Stimulated activated CD4-positive, alpha-beta T cell treated with anti-CD3 and anti-CD28 coated beads, Interleukin-4, amount 100 ng/mL, for 48 hours (primary cell): Measurements from ENCODE around the gene WDR43.

Experiments used
- DNase-seq, 2 donors: peaks; one replicate each; pipeline ENCODE4 v3.0.0-alpha.2; 2020; ENCODE audit warnings: low read depth in 2 of 2

Gene WDR43

DNA sequence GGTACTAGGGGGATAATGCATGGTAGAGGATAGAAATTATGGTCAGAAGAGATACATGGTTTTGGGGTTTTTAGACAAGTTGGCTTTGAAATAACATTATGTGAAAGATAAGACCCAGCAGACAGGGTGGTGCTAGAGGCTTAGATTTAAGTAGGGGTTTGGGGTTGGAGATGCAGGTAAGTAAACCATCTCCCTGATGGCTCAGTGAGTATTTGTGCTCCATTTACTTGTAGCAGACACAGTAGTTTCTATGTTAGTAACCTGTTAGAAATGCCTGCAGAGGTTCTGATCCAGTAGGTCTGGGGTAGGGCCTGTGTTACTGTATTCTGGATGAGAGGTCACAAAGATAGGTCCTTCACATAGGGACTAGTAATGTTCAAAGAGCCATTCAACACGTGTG lies 13.7 kb downstream of the WDR43 start:
- no peak for DNase-seq

DNA sequence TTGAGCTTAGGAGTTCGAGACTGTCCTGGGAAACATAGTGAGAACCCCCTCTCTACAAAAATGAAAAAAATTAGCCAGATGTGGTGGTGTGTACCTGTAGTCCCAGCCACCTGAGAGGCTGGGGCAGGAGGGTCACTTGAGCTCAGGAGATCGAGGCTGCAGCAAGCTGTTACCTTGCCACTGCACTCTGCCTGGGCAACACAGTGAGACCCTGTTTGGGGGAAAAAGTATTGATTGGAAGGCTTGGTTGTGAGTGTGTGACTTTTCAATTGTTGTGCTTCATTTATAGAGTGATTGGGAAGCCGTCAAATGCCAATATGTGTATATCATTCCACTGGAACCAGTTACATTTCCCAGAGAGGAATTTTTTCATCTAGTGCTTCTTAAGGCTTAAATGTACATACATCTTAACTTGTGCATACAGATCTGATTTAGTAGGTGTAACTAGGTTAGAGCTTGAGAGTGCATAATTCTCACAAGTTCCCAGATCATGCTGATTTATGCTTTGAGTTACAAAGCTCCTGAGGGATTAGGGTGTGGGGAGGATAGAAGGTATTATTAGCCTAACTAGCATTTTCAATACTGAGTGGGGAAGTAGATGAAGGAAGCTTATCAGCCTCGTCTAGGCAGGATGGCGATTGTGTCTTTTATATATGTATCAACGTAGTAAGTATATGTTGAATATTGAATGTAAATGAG lies 15.3 kb downstream of the WDR43 start:
- no peak for DNase-seq

DNA sequence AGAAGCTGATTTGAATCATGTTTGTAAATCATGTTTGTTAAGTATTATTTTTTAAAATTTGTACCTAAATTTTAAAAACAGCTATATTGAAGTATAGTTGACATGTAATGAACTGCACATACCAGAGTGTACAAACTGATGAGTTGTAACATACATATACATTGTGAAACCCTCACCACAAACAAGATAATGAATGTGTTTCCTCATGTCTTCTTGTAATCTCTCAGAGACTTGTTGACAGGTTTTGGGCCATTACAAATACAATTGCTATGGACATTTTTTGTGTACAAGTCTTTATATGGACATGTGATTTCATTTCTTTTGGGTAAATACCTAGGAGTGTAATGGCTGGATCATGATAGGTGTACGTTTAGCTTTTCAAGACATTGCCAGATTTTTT lies 21.5 kb downstream of the WDR43 start:
- no peak for DNase-seq

DNA sequence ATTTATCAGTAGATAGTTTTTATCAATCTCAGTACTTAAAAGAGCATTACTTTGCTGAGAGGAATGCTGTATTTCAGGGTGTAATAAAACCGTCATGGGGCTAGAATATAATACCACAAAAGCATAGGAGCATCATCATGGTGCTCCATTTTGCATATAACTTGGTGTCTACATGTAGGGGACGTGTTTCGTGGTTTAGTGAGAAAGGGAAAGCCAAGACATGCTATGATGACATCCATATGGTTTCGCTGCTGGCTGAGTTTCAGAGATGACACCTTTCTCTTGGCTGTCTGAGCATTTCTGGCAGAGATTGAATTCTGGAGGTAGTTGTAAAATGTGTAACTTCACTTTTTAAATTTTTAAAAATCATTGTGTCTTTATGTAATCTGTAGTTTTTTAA lies 32.4 kb downstream of the WDR43 start:
- no peak for DNase-seq

DNA sequence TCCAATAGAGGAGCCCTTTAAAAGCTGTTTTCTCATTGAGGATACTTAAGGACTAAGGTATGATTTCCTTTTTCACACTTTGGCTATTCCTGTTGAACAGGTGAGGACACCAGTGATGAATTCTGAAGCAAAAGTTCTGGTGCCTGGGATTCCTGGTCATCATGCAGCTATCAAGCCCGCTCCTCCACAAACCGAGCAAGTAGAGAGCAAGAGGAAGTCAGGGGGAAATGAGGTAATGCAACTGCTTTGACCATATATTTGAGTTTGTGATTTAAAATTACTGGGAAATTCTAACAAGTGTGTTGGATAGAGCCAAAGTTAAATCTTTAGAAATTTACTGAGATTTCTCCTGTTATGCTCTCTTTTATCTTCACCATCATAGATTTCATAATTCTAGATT lies 33.0 kb downstream of the WDR43 start:
- DNase-seq = no peak

DNA sequence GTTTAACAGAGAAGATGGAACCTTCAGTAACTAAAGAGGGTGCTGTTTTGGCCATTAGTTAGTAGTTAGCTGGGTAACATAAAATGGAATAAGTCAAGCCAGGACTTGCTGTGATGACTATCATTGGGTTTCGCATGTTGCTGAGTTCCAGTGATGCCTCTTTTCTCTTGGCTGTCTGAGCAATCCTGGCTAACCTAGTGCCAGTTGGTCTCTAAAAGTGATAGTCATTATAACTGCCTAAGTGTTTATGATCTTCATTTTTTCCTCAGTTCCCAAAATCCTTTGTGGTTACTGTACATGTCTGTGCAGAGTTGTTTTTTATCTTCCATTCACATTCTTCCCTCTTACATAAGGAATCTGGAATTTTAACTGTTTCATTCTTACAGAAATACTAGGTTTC lies 33.4 kb downstream of the WDR43 start:
- no peak for DNase-seq

- no peak for DNase-seq
Measured at GRCh38 chr2:28929581-28929980, 35.1 kb downstream of the WDR43 start.

GRCh38 chr2:28930205-28930604 lies 35.7 kb downstream of the WDR43 start:
- no peak for DNase-seq

DNA sequence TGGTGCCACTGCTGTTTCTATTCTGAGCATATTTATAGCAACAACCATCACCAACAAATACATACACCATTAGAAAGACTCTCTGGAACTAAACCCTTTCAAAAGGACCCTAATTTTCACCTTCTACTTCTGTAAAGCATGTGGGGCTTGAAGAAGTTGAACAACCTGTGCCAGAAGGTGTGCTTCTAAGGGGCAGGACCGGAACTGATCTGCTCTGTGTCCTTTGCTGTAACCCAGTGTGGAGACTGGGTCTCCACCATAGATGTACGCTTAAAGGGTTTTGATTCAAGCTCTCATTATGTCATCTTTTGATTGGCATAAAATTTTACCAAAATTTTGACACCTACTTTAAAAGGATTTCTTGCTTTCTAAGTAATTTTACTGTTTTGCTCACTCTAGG lies 40.3 kb downstream of the WDR43 start:
- DNase-seq = no peak

DNA sequence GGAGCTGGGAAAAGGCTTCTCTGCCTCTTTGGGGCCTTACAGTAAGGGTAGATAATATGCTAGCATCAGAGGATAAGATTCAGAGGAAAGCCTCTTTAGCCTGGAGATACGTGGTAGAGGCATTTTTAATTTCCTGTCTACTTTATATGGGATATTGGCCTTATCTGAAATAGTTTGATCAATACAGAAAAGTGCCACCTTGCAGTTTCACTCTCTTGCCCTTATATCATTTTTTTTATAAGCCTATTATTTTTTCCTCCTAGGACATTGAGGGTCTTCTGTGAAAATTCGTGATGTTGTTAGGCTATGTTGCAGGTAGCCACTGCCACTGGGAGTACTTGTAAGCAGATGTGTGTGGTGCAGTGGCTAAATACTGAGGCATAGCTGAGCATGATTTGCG lies 46.5 kb downstream of the WDR43 start:
- no peak for DNase-seq

DNA sequence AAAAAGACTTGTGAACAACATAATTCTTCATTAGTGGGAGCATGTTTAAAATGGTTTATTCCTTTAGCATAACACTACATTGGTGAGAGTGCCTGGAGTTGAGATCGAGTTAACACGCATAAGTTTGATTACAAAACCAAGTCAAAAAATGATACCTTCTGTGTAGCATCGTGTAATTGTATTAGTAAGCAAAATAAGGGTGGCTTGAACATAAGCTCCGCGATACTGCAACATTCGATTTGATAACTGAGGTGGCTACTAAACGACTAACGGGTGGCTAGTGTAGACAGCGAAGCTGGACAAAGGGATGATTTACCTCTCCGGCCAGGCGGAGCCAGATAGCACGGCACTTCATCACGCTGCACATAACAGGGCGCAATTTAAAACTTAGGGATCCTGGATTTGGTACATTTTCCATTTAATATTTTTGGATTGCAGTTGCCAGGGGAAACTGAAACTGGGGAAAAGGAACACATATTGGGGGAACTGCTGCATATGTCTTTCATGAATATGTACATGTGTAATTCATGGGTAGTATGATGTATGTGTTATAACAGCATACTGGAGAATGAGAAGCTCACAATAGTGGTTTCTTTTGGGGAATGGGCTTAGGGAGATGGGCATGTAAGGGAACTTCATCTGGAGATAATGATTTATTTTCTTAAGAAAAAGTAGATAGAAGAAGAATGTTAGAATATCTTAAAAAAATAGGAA lies 50.2 kb downstream of the WDR43 start:
- no peak for DNase-seq

- DNase-seq = no peak
Measured at GRCh38 chr2:28948160-28948559, 53.7 kb downstream of the WDR43 start.

- DNase-seq = no peak
Measured at GRCh38 chr2:28949190-28949589, 54.7 kb downstream of the WDR43 start.

DNA sequence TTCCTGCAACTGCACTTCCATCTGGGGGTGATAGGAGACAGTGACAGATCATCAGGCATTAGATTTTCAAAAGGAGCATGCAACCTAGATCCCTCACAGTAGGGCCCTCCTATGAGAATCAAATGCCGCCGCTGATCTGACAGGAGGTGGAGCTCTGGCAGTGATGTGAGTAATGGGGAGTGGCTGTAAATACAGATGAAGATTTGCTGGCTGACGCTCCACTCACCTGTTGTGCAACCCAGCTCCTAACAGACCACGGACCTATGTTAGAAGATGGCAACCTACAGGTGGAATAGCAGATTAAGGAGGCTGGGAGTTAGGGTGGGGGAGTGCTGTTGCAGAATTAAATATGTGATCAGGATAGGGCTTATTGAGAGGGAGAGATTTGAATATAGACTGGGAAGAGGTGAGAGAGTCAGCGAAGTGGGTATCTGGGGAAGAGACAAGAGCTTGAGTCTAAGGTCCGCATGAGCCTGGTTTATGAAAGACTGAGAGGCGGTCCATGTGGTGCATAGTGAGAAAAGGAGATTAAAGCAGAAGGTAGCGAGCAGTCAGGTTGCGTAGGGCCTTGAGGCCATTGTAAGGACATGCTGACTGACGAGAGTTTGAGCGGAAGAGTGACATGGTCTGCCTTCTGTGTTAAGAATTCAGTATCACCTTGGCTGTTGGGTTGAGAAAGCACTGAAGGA lies 55.3 kb downstream of the WDR43 start:
- no peak for DNase-seq

GRCh38 chr2:28950941-28951630 lies 56.6 kb downstream of the WDR43 start:
- no peak for DNase-seq

DNA sequence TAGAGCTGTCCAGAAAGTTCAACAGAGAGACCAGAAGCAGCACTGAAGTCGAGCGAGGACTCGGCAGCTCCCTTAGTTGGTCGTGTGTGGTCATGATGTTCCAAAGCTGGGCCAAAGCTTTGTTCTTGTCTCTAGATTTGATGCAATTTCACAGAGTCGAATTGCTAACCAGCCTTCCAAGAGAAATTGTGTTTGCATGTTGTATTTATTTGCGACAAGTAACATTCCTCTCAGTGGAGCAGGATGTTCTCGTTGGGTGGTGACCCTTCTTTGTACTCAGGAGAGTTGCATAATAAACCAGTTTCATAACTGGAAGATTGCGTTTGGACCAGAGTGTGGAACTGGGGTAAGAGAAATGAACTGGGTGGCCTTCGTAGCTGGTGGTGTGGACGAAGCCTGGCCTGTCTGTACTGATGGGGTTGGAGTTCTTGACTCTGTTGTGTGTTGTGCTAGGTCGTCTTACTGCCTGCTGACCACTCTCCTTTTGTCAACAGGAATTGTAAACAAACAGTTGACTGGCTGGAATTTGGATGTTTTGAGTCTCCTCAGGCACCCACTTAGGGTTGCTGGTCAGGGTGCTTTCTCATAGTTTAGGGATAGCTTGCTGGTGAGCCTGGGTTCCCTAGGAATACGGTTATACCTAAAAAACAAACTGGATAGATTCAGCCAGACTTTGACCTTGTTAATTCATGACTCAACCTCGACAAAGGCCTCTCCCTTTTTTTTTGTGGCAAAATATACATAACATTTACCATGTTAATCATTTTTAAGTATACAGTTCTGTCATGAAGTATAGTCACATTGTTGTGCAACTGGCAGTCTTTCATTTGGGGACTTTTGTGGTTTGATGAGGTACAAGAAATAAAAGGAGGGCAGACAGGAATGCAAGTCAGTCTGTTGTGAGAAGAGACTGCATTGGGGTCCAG lies 57.7 kb downstream of the WDR43 start:
- no peak for DNase-seq

DNA sequence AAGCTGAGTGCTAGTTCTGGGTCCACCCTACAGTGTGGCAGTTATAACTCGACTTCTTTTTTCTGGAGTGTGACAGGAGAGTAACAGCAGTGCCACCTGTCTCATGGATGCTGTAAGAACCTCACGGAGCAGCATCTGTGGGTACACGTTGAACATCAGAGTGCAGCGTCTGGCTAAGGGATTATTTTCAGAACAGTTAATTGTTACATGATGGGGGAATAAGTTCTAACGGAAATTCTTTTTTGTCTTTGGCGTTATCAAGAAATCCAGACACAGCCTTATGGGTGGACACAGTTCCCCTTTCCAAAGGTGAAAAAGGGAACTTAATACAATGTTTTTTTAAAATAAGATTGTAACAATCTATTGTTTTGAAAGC lies 58.4 kb downstream of the WDR43 start:
- no peak for DNase-seq

DNA sequence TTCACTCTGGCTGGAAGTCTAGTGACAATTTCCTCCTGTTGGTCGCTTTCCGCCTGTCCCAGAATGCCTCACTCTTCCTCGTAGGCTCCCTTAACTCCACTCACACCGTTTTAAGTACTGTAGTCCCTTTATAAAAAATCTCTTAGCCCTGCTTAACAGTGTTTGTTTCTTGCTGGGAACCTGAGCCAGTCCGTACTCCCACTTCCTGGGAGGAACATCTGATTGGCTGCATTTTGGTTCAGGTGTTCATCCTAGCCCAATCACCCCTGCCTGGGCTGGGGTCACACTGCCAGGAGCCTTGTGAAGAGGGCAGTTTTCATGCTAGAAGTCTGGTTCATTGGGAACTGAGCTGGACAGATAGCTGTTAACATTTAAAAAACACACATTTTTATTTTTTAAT lies 61.0 kb downstream of the WDR43 start:
- DNase-seq = no peak

DNA sequence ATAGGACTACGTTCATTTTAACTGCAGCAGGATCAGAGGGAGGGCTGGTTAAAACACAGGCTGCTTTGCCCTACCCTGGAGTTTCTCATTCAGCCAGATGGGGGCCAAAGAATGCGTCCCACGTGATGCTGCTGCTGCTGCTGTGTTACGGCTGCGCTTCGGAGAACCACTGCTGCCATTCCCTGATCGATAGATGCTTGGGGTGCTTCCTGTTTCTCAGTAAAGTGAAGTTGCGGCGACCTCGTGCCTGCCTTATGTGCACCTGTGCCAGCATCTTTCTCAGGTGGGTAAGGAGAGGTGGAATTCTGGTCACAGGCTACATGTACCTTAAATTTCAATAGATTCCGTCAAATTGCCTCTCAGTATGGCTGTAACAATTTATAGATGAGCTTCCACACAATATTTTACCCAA lies 62.0 kb downstream of the WDR43 start:
- DNase-seq = peak; percentile 17 to 33

- no peak for DNase-seq
Measured at GRCh38 chr2:28956890-28957289, 62.4 kb downstream of the WDR43 start.

DNA sequence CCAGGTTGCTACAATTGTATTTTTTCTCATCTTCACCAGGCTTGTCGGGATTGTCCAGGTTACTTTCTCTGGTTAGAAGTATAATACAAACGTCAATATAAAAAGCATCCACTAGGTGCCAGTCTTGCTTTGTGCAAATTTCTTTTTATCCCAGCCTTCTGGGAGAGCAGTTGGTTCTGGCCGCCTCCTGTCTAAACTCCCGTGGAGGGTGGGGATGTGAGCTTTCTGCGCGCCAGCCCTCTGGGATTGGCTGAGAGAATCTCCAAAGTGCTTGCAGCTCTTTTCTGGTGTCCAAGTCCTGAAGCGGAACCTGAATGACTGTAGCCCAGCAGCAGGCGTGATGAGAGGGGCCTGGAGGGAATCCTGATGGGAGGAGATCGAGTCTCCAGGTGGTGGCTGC lies 64.2 kb downstream of the WDR43 start:
- no peak for DNase-seq
